CD1c-positive myeloid dendritic cell (primary cell): ENCODE data around the gene VMA21.
A peak's percentile ranks its signal among the peaks of the same experiment; 100 is the strongest.

Experiments used
- DNase-seq: peaks from one replicate; pipeline ENCODE4 v3.0.0-alpha.2; 2016; ENCODE audit errors: extremely low spot score

VMA21 gene, protein sequence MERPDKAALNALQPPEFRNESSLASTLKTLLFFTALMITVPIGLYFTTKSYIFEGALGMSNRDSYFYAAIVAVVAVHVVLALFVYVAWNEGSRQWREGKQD

DNA sequence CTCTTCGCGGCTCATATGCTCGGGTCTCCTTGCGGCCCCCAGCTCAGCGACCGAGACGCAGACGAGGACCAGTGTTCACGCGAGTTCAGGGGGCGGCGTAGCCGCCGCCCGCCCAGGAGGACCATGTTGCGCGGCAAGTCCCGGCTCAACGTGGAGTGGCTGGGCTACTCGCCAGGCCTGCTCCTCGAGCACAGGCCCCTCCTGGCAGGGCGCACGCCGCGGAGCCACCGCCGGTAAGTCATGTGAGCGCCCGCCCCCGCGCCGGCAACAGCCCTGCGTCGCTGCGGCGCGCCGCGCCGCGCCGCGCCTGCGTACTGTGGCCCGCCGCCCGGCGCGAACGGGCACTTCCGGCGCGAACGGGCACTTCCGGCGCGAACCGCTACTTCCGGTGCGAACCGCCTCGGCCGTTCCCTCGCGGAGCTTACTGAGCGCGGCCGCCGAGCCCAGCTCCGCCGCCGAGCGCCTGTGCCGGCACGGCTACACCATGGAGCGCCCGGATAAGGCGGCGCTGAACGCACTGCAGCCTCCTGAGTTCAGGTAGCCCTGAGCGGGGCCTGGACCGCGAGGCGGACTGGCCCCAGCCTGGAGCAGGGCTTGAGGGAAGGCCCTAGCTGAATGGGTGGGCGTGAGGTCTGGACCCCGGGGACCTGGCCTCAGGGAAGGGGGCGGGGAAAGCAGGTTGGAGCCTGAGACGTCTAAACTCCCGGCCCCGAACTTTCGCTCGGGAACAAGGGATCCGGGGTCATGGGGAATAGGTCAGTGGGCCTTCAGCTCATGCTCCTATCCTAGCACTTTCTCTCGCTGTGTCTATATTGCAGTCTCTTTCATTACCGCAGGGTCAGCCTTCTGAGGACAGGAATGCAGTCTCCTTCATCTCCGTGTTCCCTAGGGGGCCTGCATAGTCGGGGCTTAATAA, at the start of gene VMA21:
Gene VMA21, plus strand, starts transcription at position 382 of the 916 bp plus-strand sequence. Its CDS starts 103 bp downstream, at position 485.
- peak; percentile 89 for DNase-seq

DNA sequence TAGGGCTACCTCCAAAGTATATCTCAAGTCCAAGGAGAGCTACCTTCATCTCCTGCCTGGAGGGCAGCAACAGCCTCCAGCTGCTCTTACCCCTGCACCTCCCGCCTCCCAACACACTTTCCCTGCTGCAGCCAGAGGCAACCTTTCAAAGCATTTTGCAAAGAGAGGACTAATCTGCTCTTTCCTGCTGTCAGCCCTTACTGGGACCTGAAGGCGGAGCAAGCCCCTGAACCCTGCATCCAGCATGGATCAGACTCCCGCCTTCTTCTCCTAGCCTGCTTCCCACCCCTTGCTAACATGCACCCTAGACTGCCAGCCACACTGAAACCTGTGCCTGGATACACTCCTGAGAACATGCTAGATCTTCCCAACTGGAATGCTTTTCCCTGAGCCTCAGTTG, 37.7 kb upstream of the VMA21 start:
- DNase-seq: no peak

- peak; percentile 28 for DNase-seq
Measured at GRCh38 chrX:151359931-151360871, 36.8 kb upstream of the VMA21 start.

- DNase-seq: no peak
Measured at GRCh38 chrX:151363316-151363715, 33.7 kb upstream of the VMA21 start.

DNA sequence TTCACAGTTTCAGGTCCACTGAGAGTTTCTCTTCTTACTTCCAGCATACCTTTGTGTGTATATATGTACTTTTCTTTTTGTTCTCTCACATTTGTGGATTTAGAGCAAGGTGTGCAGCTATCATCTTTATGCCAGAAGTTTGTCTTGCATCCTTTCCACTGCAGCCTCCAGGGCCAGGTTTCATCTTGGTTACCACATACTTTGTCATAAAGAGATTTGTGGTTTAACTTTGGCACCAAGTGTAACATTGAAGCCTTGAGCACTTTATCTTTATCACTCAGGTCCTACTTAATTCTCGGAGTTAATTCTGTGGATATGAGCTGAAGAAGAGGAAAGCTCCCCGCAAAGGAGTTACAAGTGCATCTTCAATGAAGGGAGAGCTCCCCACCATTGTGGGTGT, 31.4 kb upstream of the VMA21 start:
- no peak for DNase-seq

DNA sequence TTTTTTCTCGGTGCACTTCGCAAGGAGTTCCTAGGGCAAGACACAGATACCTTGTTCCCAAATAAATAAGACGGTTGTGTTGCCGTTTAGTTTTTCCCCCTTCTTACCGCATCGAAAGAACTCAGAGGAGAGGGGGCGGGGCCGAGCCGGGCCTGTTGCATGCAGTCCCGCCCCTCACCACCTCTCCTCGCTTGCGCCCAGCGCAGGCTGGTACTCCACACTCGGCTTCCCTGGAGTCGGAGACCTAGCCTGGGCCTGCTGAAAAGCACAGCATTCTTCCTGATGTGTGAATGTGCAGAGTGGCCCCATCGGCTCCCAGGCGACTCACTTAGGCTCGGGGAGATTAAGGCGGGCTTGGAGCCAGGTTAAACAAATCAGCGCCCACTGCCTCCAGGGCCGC, 26.1 kb upstream of the VMA21 start:
- DNase-seq: no peak

GRCh38 chrX:151384807-151385206, 12.2 kb upstream of the VMA21 start:
- no peak for DNase-seq

- DNase-seq: no peak
Measured at GRCh38 chrX:151386838-151387459, 10.1 kb upstream of the VMA21 start.

GRCh38 chrX:151391722-151392121, 5.3 kb upstream of the VMA21 start:
- DNase-seq: no peak

GRCh38 chrX:151393514-151393913, 3.5 kb upstream of the VMA21 start:
- DNase-seq: peak; percentile 29

DNA sequence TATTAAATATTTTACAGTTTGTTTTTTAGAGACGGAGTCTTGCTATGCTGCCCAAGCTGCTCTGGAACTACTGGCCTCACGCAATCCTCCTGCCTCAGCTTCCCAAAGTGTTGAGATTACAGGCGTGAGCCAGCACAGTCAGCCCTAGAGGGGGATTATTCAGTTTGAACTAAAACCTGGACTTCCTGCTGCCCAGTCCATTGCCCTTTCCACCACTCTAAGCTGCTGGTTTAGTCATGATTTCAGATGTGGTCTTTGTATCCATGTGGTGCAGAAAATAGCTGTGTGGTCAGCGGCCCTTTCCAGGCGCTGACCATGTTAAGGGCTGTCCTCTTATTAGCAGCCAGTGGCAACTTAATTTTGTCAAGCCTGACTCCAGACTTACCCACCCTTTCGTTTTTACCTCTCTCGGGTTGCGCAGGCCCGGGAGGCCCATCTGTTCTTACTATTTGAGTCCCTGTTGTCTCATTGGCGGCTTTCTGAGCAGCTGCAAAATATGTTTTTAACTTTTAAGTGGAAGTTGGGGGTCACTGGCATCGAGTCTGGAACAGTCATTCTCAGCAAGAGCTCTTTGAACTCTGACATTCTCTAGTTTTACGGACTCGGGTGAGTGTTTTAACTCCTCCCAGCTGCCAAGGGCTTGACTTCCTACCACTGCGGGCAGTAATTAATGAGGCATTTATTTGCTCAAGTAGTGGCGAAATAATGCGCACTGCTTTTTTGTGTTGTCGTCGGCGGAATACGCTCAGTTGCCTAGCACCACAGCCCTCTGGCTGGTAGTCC, 773 bp upstream of the VMA21 start:
- peak; percentile 47 for DNase-seq

GRCh38 chrX:151397741-151398070, 700 bp downstream of the VMA21 start:
- peak; percentile 1 for DNase-seq

DNA sequence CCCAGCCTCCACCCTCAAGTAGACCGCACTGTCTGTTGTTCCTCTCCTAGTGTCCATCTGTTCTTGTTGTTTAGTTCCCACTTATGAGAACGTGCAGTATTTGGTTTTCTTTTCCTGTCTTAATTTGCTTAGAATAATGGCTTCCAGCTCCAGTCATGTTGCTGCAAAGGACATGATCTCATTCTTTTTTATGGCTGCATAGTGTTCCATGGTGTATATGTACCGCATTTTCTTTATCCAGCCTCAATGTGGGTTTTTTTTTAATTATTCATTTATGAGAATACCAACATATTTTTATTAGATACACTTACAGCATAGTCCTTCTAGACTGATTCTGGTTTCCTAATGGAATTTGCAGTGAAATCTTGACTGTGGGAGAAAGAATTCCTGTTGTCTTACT, 1.3 kb downstream of the VMA21 start:
- DNase-seq: no peak

- DNase-seq: no peak
Measured at GRCh38 chrX:151402719-151403390, 5.8 kb downstream of the VMA21 start.

- DNase-seq: no peak
Measured at GRCh38 chrX:151416579-151416978, 19.6 kb downstream of the VMA21 start.

- DNase-seq: no peak
Measured at GRCh38 chrX:151419782-151420181, 22.8 kb downstream of the VMA21 start.

DNA sequence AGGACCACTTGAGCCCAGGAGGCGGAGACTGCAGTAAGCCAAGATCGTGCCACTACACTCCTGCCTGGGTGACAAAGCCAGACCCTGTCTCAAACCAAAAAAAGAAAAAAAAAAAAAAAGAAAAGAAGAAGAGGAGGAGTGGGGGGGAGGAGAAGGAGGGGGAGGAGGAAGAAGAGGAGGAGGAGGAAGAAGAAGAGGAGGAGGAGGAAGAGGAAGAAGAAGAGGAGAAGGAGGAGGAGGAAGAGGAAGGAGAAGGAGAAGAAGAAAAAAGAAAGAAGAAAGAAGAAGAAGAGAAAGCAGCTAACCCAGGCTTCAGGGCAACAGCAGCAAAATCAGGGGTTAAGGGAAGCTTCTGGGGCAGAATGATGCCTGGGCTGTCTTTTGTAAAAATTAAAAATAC, 27.5 kb downstream of the VMA21 start:
- no peak for DNase-seq

DNA sequence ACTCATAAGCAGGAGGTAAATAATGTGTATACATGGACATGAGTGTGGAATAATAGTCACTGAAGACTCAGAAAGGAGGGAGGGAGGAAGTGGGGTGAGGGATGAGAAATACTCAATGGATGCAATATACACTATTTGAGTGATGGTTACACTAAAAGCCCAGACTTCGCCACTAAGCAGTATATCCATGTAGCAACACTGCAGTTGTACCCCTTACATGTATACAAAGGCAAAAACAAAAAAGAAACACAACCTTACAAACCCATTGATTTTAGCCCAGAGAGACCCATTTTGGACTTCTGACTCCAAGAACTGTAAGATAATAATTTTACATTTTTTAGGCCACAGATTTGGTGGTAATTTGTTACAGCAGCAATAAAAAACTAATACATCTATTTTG, 51.5 kb downstream of the VMA21 start:
- DNase-seq: no peak

- DNase-seq: no peak
Measured at GRCh38 chrX:151458824-151459223, 61.8 kb downstream of the VMA21 start.
